Right lobe of liver (tissue), 4 donors: ENCODE data around the gene HIPK1.

Experiments used
- POLR2A ChIP-seq: fragments of 450-650 bp; IDR thresholded peaks from one replicate; pipeline ENCODE4 v1.6.1; 2017; ENCODE audit warnings: antibody characterized with exemption, mild to moderate bottlenecking
- TF ChIP-seq, protein P1 (sequence below), 4 donors: fragments of 200-600 bp in 3 of 4; fragments of 450-650 bp in 1 of 4; IDR thresholded peaks; one replicate each; pipeline versions ENCODE4 v1.5.1 to v1.8.0; 2016 to 2022; ENCODE audit warnings: antibody characterized with exemption in 4 of 4, mild to moderate bottlenecking in 2 of 4
- donor health status: DM: no; HTN: no; CAD: no.
- donor health status: DM: no; HTN: no; CAD: no.
- donor health status: DM: no; HTN: yes; CAD: no.

- TF ChIP-seq, protein P1, sequence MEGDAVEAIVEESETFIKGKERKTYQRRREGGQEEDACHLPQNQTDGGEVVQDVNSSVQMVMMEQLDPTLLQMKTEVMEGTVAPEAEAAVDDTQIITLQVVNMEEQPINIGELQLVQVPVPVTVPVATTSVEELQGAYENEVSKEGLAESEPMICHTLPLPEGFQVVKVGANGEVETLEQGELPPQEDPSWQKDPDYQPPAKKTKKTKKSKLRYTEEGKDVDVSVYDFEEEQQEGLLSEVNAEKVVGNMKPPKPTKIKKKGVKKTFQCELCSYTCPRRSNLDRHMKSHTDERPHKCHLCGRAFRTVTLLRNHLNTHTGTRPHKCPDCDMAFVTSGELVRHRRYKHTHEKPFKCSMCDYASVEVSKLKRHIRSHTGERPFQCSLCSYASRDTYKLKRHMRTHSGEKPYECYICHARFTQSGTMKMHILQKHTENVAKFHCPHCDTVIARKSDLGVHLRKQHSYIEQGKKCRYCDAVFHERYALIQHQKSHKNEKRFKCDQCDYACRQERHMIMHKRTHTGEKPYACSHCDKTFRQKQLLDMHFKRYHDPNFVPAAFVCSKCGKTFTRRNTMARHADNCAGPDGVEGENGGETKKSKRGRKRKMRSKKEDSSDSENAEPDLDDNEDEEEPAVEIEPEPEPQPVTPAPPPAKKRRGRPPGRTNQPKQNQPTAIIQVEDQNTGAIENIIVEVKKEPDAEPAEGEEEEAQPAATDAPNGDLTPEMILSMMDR (IDR thresholded peaks at IDR 0.05), result no peak
- no peak for TF ChIP-seq POLR2A
These were observed 1.5 kb downstream of the HIPK1 start for GRCh38 chr1:113930499-113931161.
